Measurements from ENCODE around the gene LRRC72.

The LRRC72 gene

GRCh38 chr7:16586081-16586874 is 59.7 kb downstream of the LRRC72 start:
- peak overlapping the region; percentile 14 to 24 for H3K4me3 ChIP-seq (replicated peaks in 1 of 2; ENCODE audit: low read depth in 2 of 2, low read length in 2 of 2)

GRCh38 chr7:16587129-16587528 is 60.5 kb downstream of the LRRC72 start:
- TF ChIP-seq CTCF (IDR thresholded peaks at IDR 0.05; ENCODE audit: low read depth, low read length), result no peak
- no peak overlapping the region for H3K4me3 ChIP-seq (replicated peaks in 1 of 2; ENCODE audit: low read depth in 2 of 2, low read length in 2 of 2)
- no peak for DNase-seq (ENCODE audit: low read depth in 2 of 2)

More at GRCh38 chr7:16586081-16586874, 59.7 kb downstream of the LRRC72 start:
- no peak for TF ChIP-seq CTCF (IDR thresholded peaks at IDR 0.05; ENCODE audit: low read depth, low read length)
- peak; percentile 56 to 65 for DNase-seq (ENCODE audit: low read depth in 2 of 2)

GRCh38 chr7:16587790-16588189 is 61.2 kb downstream of the LRRC72 start:
- no peak for TF ChIP-seq CTCF (IDR thresholded peaks at IDR 0.05; ENCODE audit: low read depth, low read length)
- no peak overlapping the region for H3K4me3 ChIP-seq (replicated peaks in 1 of 2; ENCODE audit: low read depth in 2 of 2, low read length in 2 of 2)
- no peak for DNase-seq (ENCODE audit: low read depth in 2 of 2)

GRCh38 chr7:16589881-16590280 is 63.3 kb downstream of the LRRC72 start:
- peak in 1 of 2 donors; percentile 2 for DNase-seq (ENCODE audit: low read depth in 2 of 2)
- no peak overlapping the region for H3K4me3 ChIP-seq (replicated peaks in 1 of 2; ENCODE audit: low read depth in 2 of 2, low read length in 2 of 2)
- TF ChIP-seq CTCF (IDR thresholded peaks at IDR 0.05; ENCODE audit: low read depth, low read length), result no peak

GRCh38 chr7:16590424-16590823 is 63.8 kb downstream of the LRRC72 start:
- H3K4me3 ChIP-seq (replicated peaks in 1 of 2; ENCODE audit: low read depth in 2 of 2, low read length in 2 of 2), result no peak overlapping the region
- no peak for TF ChIP-seq CTCF (IDR thresholded peaks at IDR 0.05; ENCODE audit: low read depth, low read length)
- no peak for DNase-seq (ENCODE audit: low read depth in 2 of 2)

GRCh38 chr7:16592395-16592794 is 65.8 kb downstream of the LRRC72 start:
- no peak for DNase-seq (ENCODE audit: low read depth in 2 of 2)
- H3K4me3 ChIP-seq (replicated peaks in 1 of 2; ENCODE audit: low read depth in 2 of 2, low read length in 2 of 2), result no peak overlapping the region
- TF ChIP-seq CTCF (IDR thresholded peaks at IDR 0.05; ENCODE audit: low read depth, low read length), result no peak
